Mesenteric fat pad (tissue), 1 donor: ENCODE data around the gene LTB4R. TPM values are rescaled to one million over a fixed set of nuclear protein-coding genes. Genes with fewer than 3 reads are reported as not detected.

Experiments used
- DNase-seq: peaks from one replicate; pipeline ENCODE4 v3.0.0-alpha.2; 2020; ENCODE audit warnings: low spot score
- long read RNA-seq: library from polyadenylated mRNA; unstranded; transcript quantifications from one replicate; pipeline ENCODE4 v2.0.0, GENCODE V29; 2020
- total RNA-seq: library from RNA; stranded (reverse); fragmentation: NEBNext Ultra II Directional; extraction: Animal tissue kit (Norgen Biotek cat#: 25700); gene quantifications from one replicate; pipeline ENCODE4 v1.2.1, GENCODE V29; 2021
- donor health status: DM: yes; HTN: yes; CAD: no.

The LTB4R gene, protein sequence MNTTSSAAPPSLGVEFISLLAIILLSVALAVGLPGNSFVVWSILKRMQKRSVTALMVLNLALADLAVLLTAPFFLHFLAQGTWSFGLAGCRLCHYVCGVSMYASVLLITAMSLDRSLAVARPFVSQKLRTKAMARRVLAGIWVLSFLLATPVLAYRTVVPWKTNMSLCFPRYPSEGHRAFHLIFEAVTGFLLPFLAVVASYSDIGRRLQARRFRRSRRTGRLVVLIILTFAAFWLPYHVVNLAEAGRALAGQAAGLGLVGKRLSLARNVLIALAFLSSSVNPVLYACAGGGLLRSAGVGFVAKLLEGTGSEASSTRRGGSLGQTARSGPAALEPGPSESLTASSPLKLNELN
- total RNA-seq, result 11.9 TPM
- long read RNA-seq, full-length matches to known transcripts, result 51 of 59 reads
- long read RNA-seq, partial matches to known transcripts, result 7 of 59 reads
- long read RNA-seq, other reads (novel, unspliced or antisense), result 1 of 59 reads

DNA sequence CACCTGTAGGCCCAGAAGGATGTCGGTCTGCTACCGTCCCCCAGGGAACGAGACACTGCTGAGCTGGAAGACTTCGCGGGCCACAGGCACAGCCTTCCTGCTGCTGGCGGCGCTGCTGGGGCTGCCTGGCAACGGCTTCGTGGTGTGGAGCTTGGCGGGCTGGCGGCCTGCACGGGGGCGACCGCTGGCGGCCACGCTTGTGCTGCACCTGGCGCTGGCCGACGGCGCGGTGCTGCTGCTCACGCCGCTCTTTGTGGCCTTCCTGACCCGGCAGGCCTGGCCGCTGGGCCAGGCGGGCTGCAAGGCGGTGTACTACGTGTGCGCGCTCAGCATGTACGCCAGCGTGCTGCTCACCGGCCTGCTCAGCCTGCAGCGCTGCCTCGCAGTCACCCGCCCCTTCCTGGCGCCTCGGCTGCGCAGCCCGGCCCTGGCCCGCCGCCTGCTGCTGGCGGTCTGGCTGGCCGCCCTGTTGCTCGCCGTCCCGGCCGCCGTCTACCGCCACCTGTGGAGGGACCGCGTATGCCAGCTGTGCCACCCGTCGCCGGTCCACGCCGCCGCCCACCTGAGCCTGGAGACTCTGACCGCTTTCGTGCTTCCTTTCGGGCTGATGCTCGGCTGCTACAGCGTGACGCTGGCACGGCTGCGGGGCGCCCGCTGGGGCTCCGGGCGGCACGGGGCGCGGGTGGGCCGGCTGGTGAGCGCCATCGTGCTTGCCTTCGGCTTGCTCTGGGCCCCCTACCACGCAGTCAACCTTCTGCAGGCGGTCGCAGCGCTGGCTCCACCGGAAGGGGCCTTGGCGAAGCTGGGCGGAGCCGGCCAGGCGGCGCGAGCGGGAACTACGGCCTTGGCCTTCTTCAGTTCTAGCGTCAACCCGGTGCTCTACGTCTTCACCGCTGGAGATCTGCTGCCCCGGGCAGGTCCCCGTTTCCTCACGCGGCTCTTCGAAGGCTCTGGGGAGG, at the start of gene LTB4R:
Gene LTB4R (plus strand): TSS at position 857 of the 959 bp plus-strand sequence. CDS start 4,150 bp downstream, outside the sequence.
- peak; percentile 94 for DNase-seq

DNA sequence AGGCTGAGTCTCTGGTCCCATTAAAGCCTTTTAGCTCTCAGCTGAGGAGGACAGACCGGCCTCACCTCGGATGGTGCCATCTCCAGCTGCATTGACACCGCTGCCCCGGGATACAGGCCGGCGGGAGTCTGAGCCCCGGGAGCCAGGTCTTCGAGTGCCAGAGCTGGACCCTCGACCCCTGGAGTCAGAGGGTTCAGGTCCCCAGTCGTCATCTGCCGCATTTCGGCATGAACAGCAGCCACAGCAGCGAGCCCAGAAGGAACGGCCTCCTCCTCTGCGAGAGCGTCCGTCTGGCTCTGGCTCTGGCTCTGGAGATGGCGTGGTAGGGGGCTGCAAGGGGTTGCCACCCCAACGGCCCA, 49.4 kb upstream of the LTB4R start:
- DNase-seq, result no peak

DNA sequence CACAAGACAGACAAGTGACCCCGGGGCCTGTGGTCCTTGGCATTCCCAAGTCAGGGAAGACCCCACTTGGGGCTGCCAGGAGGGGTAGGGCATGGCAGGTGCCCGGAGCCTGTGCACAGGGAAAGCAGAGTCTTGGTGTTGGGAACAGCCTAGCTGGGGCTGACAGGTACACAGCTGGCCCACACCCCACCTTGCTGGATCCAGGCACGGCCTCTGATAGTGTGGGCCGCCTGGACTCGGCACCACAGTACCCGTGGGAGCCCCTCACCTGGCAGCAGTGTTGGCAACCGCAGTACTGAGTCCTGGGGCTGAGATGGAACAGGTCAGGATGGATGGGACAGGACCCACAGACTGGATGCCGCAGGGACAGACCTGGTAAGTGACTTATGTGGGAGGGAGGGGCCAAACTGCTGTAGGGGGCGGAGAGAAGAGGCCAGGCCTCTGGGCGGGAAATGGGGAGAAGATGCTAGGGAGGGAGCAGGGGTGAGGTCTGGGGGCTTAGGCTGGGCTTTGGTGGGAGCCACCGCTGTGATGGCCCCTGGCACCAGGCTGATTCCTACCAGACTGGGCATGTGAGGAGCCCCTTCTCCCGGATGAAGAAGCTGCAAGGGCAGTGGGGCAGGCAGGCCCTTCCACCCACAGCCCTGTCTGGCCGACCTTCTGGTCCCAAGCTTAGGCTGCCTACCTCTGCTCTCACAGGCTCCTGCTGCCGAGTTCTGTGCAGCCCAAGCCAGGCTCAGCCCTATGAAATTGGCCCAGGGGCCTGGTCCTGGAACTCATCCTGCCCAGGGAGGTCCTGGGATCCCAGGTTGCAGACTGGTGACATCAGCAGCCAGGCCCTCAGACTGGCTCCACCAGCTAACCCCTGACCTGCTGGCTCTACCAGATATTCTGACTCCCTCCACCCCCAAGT, 48.2 kb upstream of the LTB4R start, which contains the start of gene TGM1:
Gene TGM1 (minus strand): TSS at position 357 of the 913 bp plus-strand sequence. CDS start 825 bp downstream, outside the sequence.
- DNase-seq, result no peak

GRCh38 chr14:24263848-24264247, 47.5 kb upstream of the LTB4R start:
- DNase-seq, result no peak

DNA sequence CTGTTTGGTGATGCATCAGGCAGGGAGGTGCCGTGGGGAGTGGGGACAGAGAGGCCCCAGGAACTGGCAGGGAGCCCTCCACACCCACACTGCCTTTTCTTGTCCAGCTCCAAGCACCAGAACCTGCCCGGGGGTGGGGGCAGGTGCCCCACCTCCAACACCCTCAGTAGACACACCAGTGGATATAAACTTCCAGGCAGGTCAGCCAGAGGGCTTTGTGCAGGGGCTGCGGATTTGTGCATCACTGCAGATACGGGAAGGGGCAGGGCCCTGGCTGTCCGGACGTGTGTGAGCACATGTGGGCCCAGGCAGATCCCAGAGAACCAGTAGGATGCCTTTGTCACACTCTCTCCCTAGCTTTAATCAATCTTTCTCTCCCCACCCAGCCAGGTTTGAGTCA, 47.0 kb upstream of the LTB4R start:
- no peak for DNase-seq

DNA sequence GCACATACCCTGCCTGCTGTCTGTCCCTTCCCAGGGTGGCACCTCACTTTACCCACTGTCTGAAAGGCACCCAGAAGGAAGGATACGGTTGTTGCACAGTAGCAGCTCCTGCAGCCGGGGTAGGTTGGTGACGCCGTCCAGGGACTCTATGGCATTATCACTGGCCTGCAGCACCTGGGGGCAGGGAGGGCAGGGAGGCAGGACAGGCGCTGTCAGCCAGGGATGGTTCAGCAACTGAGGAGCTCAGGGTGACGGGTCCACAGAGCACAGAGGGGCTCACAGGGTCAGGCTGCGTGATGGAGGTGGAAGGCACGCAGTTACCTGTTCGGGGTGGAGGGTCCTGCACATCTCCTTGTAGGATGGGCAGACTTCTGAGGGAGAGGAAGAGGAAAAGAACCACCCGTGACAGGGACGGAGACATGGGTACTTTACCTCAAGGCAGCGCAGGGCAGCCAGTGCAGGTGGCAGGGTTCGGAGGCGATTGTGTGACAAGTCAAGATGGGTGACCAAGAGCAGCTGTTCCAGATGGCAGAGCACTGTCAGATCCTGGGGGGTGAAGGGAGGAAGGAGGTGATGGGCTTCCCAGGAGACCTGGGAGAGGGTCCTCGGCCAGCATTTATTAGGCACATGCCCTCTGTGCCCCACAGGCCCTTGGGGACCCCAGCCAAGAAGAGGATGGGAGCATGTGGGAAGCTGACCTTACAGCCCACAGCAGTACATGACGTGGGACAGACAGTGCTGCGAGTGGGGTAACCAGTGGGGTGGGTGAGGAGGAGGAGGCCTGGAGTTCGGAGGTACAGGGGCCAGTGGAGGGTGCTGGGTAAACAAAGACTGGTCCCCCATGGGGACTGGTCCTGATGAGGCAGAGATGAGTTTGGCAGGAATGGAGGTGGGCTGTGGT, 44.7 kb upstream of the LTB4R start:
- no peak for DNase-seq

GRCh38 chr14:24267516-24267915, 43.8 kb upstream of the LTB4R start:
- no peak for DNase-seq

DNA sequence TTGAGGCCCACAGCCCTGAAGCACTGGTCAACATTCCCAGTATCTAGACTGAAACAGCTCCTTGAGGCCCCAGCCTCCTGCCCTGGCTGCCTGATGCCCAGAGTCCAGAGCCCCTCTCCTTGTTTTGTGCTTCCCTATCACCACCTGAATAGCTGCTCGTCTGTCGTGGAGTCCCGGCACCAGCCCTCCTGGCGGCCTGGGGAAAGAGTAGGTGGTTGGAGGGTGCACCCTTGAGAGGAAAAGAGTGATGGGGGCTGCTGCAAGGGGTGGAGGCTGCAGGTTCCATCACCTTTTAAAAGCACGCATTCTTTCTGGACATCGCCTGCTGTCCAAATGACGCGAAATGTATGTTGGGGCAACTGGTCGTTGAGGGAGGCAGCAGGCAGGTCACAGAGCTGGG, 43.1 kb upstream of the LTB4R start:
- no peak for DNase-seq

DNA sequence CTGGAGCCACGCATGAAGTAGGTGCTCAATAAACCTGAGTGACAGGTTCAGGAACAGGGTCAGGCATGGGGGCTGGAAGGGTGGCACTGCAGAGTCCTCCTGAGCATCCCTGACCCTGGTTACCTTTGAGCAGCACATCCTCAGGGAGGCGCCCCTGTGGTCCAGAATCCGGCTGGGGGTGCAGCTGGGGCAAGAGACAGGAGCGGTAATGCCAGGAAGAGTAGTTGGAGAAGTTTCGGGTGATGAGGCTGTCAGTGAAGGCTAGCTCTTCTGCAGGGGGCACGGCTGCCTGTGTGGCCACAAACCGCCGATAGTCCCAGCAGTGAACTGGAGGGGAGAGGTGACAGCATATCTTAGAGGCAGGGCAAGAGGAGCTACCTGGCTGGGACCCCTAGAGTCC, 41.9 kb upstream of the LTB4R start:
- DNase-seq, result no peak

DNA sequence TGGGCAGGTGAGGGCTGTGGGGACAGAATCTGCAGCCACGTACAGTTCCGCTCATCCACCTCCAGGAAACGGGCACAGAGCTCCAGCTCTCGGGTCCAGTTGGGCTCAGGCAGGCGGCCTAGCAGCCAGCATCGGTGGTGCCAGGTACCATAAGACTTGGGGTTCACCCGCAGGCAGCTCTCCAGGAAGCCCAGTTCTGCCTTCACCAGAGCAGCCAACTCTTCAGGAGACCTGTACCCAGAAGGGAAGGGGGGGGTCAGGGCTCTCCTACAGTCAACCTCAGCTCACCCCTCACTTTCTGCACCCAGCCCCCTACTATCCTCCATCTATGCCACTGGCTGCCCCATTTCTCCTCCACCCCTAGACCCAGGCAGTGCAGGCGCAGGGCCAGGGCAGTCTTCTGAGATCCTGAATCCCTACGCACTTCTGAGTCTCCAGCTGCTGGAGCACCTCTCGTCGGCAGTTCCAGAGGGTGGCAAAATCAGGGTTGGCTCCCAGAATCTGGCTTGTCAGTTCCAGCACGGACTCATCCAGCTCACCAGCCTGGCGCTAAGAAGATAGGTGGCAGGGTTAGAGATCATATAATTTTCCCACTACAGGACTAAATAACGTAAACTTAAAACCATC, 41.3 kb upstream of the LTB4R start:
- no peak for DNase-seq

DNA sequence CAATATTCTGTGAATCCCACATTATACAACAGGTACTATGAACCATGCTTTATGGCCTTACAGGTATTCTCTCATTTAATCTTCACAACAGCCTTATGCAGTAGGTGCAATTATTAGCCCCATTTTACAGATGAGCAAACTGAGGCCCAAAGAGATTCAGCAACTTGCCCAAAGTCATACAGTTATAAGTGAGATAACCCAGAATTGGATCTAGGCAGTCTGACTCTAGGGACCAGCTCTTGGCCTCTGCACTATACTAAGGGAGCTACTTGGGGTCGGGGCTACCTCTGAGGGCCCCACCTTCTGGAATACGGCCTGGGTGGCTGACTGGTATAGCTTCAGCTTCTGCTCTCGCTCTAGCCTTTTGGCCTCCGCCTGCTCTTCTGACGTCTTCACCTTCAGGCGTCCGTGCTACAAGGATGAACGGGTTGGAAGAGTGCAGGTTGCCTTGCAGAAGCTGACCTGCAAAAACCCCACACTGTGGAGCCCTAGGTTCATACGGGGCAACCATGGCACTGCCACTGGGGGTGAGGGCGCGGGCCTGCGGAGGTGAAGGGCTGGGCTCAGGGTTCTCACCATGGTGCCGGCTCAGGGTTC, 40.7 kb upstream of the LTB4R start:
- DNase-seq, result no peak

GRCh38 chr14:24271134-24271833, 40.0 kb upstream of the LTB4R start, which contains the start of gene RABGGTA:
RABGGTA (minus strand) TSS chr14:24271597; CDS start chr14:24271115, 482 bp downstream.
- peak; percentile 94 for DNase-seq

DNA sequence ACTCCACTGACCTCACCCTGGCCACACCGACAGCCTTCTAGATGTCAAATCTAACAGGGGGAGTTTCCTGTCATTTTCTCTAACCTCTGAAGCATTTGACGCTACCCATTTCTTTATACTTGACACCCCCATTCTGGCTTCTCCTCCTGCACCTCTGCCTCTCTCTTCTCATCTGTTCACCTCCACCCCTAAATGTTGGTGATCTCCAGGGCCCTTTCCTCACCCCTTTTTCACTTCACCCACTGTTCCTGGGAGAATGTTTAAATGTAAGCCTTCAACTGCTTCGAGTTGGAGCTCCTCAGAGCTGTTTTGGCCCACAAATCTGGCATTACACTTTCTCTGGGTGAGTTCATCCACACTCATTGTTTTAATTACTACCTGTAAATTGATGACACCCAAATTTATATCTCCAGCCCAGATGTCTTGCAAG, 39.5 kb upstream of the LTB4R start:
- no peak for DNase-seq

GRCh38 chr14:24272467-24272866, 38.8 kb upstream of the LTB4R start:
- no peak for DNase-seq

DNA sequence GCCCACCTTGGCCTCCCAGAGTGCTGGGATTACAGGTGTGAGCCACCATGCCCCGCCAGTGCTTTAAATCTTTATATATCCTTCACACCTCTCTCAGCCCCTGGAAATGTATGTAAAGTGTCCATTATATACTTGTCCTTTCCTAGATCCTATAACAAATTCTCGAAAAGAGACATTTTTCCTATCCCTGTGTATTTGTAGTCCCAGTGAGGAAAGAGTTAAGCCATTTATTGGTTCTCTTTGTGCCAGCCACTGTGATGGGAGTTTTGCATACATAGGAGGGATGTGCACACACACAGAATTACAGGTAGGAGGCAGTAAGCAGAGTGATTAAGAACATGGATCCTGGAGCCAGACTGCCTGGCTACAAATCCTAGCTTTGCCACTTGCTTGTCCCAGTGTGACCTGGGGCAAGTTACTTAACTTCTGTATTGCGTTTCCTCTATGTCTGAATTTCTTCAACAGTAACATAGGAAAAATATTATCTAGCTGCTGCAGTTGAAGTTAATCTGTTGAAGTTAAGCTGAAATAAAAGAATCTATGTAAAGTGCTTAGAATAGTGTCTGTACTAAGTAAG, 37.8 kb upstream of the LTB4R start:
- no peak for DNase-seq

GRCh38 chr14:24274101-24274543, 37.2 kb upstream of the LTB4R start:
- DNase-seq, result no peak

DNA sequence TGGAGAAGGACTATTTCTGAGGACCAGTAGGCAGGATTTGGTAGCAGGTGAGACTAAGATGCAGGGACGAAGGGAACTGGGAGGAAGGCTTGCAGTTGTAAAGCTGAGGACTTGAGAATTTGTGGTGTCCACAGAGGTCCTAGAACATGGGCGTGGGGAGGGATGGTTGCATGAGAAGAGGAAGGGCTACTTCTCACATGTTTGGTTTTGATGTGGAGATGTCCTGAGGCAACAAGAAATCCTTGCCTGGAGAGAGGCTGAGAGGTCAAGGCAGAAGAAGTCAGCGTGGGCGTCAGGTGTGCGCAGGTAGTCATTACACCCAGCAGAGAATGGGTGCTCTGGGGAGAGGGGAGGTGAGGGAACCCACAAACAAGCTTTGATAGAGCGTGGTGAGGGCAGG, 34.2 kb upstream of the LTB4R start:
- DNase-seq, result no peak
